SK-N-SH (cell line): ENCODE results near the gene CTTNBP2NL.

Source experiments
- CTCF ChIP-seq: fragments of 200-600 bp; sonication (generic); IDR thresholded peaks from 2 replicates; pipeline ENCODE4 v1.6.1; 2017; ENCODE audit warnings: antibody characterized with exemption, mild to moderate bottlenecking, moderate library complexity
- FOXJ3 ChIP-seq: sonication (generic); formaldehyde crosslinking; IDR thresholded peaks from 2 replicates; pipeline ENCODE4 v1.5.1; 2020; ENCODE audit warnings: mild to moderate bottlenecking, missing genetic modification reagents
- GABPA ChIP-seq: IDR thresholded peaks from 2 replicates; pipeline ENCODE4 v1.4.0; 2012; ENCODE audit warnings: low read depth, mild to moderate bottlenecking
- TF ChIP-seq, protein P1 (sequence below): IDR thresholded peaks from 2 replicates; pipeline ENCODE4 v1.6.1; 2012; ENCODE audit warnings: mild to moderate bottlenecking, low read depth, low read length, moderate library complexity

GRCh38 chr1:112375701-112376100 lies 20.3 kb upstream of the CTTNBP2NL start:
- TF ChIP-seq, protein P1, sequence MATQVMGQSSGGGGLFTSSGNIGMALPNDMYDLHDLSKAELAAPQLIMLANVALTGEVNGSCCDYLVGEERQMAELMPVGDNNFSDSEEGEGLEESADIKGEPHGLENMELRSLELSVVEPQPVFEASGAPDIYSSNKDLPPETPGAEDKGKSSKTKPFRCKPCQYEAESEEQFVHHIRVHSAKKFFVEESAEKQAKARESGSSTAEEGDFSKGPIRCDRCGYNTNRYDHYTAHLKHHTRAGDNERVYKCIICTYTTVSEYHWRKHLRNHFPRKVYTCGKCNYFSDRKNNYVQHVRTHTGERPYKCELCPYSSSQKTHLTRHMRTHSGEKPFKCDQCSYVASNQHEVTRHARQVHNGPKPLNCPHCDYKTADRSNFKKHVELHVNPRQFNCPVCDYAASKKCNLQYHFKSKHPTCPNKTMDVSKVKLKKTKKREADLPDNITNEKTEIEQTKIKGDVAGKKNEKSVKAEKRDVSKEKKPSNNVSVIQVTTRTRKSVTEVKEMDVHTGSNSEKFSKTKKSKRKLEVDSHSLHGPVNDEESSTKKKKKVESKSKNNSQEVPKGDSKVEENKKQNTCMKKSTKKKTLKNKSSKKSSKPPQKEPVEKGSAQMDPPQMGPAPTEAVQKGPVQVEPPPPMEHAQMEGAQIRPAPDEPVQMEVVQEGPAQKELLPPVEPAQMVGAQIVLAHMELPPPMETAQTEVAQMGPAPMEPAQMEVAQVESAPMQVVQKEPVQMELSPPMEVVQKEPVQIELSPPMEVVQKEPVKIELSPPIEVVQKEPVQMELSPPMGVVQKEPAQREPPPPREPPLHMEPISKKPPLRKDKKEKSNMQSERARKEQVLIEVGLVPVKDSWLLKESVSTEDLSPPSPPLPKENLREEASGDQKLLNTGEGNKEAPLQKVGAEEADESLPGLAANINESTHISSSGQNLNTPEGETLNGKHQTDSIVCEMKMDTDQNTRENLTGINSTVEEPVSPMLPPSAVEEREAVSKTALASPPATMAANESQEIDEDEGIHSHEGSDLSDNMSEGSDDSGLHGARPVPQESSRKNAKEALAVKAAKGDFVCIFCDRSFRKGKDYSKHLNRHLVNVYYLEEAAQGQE = no peak
- TF ChIP-seq FOXJ3 (CRISPR knock-in tag) (no peak), CTCF (no peak), GABPA (no peak)
